GM23338 (cell line): ENCODE results near the gene CEP131. TPM values are rescaled to one million over a fixed set of nuclear protein-coding genes. Genes with fewer than 3 reads are reported as not detected.

ENCODE experiments used
- ATAC-seq: fragments of 200-7000 bp; cut with Tn5 transposase; 3 replicates; pipeline ENCODE4 v1.9.1; 2020
- DNase-seq: peaks from one replicate; pipeline ENCODE4 v3.0.0-alpha.2; 2015; ENCODE audit warnings: low spot score
- H2AFZ ChIP-seq: fragments of 200-600 bp; sonication (generic); 2 replicates; pipeline ENCODE4 v1.8.0; 2016; ENCODE audit warnings: antibody characterized with exemption, mild to moderate bottlenecking, moderate library complexity
- H3F3A ChIP-seq: fragments of 200-600 bp; sonication (generic); replicated peaks from 2 replicates; pipeline ENCODE4 v1.8.0; 2017; ENCODE audit warnings: antibody characterized with exemption, mixed run types, low read depth
- H3K27ac ChIP-seq: fragments of 200-600 bp; sonication (generic); 2 replicates; pipeline ENCODE4 v1.6.1; 2016; ENCODE audit warnings: low read depth
- H3K27me3 ChIP-seq: fragments of 200-600 bp; sonication (generic); 2 replicates; pipeline ENCODE4 v1.8.0; 2016; ENCODE audit warnings: mild to moderate bottlenecking, mixed run types, moderate library complexity; ENCODE audit not compliant: insufficient read depth
- H3K36me3 ChIP-seq: fragments of 200-600 bp; sonication (generic); 2 replicates; pipeline ENCODE4 v1.8.0; 2016; ENCODE audit warnings: mild to moderate bottlenecking; ENCODE audit not compliant: insufficient read depth
- H3K4me1 ChIP-seq: fragments of 200-600 bp; sonication (generic); 2 replicates; pipeline ENCODE4 v1.8.0; 2016; ENCODE audit warnings: mild to moderate bottlenecking, moderate library complexity; ENCODE audit not compliant: insufficient read depth
- H3K4me2 ChIP-seq: fragments of 200-600 bp; sonication (generic); 2 replicates; pipeline ENCODE4 v1.7.1; 2017; ENCODE audit warnings: mixed run types
- H3K4me3 ChIP-seq: fragments of 200-600 bp; sonication (generic); 2 replicates; pipeline ENCODE4 v1.6.1; 2016; ENCODE audit warnings: mixed run types
- H3K79me2 ChIP-seq: fragments of 200-600 bp; sonication (generic); replicated peaks from 2 replicates; pipeline ENCODE4 v1.8.0; 2017; ENCODE audit warnings: mild to moderate bottlenecking; ENCODE audit not compliant: insufficient read depth
- H3K9me2 ChIP-seq: fragments of 200-600 bp; sonication (generic); 2 replicates; pipeline ENCODE4 v1.8.0; 2017; ENCODE audit not compliant: insufficient read depth
- H4K20me1 ChIP-seq: fragments of 200-600 bp; sonication (generic); replicated peaks from 2 replicates; pipeline ENCODE4 v1.8.0; 2017; ENCODE audit warnings: mild to moderate bottlenecking; ENCODE audit not compliant: insufficient read depth
- H3K27ac Mint-ChIP-seq: 2 replicates; pipeline ENCODE4 v1.8.0; 2020; ENCODE audit warnings: inconsistent platforms, mild to moderate bottlenecking, moderate library complexity, mixed read lengths
- H3K27me3 Mint-ChIP-seq: 3 replicates; pipeline ENCODE4 v1.8.0; 2022; ENCODE audit warnings: low read depth, mild to moderate bottlenecking, moderate library complexity, mixed read lengths, inconsistent platforms; ENCODE audit not compliant: insufficient read depth, poor library complexity
- H3K36me3 Mint-ChIP-seq: 3 replicates; pipeline ENCODE4 v1.8.0; 2021; ENCODE audit warnings: low read depth, mild to moderate bottlenecking, inconsistent platforms, moderate library complexity, mixed read lengths
- H3K4me1 Mint-ChIP-seq: 3 replicates; pipeline ENCODE4 v1.8.0; 2020; ENCODE audit warnings: mild to moderate bottlenecking, inconsistent platforms, mixed read lengths
- H3K4me3 Mint-ChIP-seq: 3 replicates; pipeline ENCODE4 v1.8.0; 2021; ENCODE audit warnings: moderate library complexity, mild to moderate bottlenecking, inconsistent platforms, mixed read lengths
- H3K9me3 Mint-ChIP-seq: 3 replicates; pipeline ENCODE4 v1.8.0; 2020; ENCODE audit warnings: moderate library complexity, mild to moderate bottlenecking, inconsistent platforms, mixed read lengths
- EZH2 ChIP-seq: fragments of 200-600 bp; sonication (generic); IDR thresholded peaks from one replicate; pipeline ENCODE4 v1.8.0; 2017; ENCODE audit warnings: antibody characterized with exemption, mild to moderate bottlenecking, low read depth; ENCODE audit not compliant: unreplicated experiment
- JUNB ChIP-seq: IDR thresholded peaks from one replicate; pipeline ENCODE4 v1.6.1; 2016; ENCODE audit warnings: antibody characterized with exemption; ENCODE audit not compliant: unreplicated experiment
- NANOG ChIP-seq: IDR thresholded peaks from 2 replicates; pipeline ENCODE4 v1.6.1; 2016; ENCODE audit warnings: antibody characterized with exemption, borderline replicate concordance
- POLR2AphosphoS5 ChIP-seq: IDR thresholded peaks from 2 replicates; pipeline ENCODE4 v1.6.1; 2016; ENCODE audit warnings: antibody characterized with exemption, low read depth
- STAT1 ChIP-seq: IDR thresholded peaks from one replicate; pipeline ENCODE4 v1.6.1; 2016; ENCODE audit warnings: antibody characterized with exemption; ENCODE audit not compliant: unreplicated experiment
- ZNF114 ChIP-seq: fragments of 250-450 bp; sonication (Bioruptor Pico); IDR thresholded peaks from 2 replicates; pipeline ENCODE4 v1.5.0; 2020; ENCODE audit warnings: mild to moderate bottlenecking, moderate library complexity
- ZNF331 ChIP-seq: fragments of 250-450 bp; sonication (Bioruptor Pico); IDR thresholded peaks from 2 replicates; pipeline ENCODE4 v1.5.0; 2020; ENCODE audit warnings: low read depth, mild to moderate bottlenecking, moderate library complexity
- polyA plus RNA-seq: library from polyadenylated mRNA; unstranded; fragments of >200 nt; fragmentation: Nextera tagmentation; extraction: Ambion mirVana; gene quantifications from 2 replicates; pipeline ENCODE4 v1.2.1, GENCODE V29; 2016
- total RNA-seq: library from RNA; depleted of rRNA; stranded (reverse); fragments of >200 nt; shearing (Covaris generic); gene quantifications from 2 replicates; pipeline ENCODE4 v1.2.3, GENCODE V29; 2014
- TF ChIP-seq, protein P1 (sequence below): IDR thresholded peaks from 2 replicates; pipeline ENCODE4 v1.6.1; 2016; ENCODE audit warnings: antibody characterized with exemption
- TF ChIP-seq, protein P2 (sequence below): fragments of 250-450 bp; sonication (Bioruptor Pico); IDR thresholded peaks from 2 replicates; pipeline ENCODE4 v1.5.0; 2020; ENCODE audit warnings: mild to moderate bottlenecking, moderate library complexity

CEP131 gene
- total and polyA plus RNA-seq, 2 experiments from 2014 or later, result 26.8 to 35.5 TPM

DNA sequence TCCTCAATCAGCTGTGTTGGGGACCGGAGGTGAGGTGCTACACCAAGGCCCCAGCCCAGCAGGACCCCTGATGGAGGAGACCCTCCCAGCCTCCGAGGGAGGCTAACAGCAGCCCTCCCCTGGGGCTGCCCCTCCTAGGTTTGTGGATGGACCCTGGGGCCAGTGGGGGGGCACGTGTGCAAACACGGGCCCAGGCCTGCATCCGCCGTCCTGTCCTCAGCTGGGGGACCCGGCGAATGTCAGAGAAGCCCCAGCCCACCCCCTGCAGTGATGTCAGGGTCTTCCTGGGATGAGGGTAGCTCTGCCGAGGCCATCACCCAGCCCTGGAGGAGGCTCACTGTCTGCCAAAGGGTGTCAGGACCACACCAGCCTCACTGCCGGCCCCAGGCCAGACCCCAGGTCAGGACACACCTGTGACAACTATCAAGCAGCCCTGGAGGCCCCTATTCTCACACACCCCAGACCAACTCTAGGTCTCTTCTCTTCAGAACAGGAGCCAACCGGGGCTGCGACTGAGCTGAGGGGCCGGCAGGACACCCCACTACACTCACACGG is 26.7 kb downstream of the CEP131 start (continued):
- no peak for TF ChIP-seq EZH2
- TF ChIP-seq, protein P1, sequence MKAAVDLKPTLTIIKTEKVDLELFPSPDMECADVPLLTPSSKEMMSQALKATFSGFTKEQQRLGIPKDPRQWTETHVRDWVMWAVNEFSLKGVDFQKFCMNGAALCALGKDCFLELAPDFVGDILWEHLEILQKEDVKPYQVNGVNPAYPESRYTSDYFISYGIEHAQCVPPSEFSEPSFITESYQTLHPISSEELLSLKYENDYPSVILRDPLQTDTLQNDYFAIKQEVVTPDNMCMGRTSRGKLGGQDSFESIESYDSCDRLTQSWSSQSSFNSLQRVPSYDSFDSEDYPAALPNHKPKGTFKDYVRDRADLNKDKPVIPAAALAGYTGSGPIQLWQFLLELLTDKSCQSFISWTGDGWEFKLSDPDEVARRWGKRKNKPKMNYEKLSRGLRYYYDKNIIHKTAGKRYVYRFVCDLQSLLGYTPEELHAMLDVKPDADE, result no peak
- TF ChIP-seq NANOG, result no peak
- no peak for TF ChIP-seq JUNB

DNA sequence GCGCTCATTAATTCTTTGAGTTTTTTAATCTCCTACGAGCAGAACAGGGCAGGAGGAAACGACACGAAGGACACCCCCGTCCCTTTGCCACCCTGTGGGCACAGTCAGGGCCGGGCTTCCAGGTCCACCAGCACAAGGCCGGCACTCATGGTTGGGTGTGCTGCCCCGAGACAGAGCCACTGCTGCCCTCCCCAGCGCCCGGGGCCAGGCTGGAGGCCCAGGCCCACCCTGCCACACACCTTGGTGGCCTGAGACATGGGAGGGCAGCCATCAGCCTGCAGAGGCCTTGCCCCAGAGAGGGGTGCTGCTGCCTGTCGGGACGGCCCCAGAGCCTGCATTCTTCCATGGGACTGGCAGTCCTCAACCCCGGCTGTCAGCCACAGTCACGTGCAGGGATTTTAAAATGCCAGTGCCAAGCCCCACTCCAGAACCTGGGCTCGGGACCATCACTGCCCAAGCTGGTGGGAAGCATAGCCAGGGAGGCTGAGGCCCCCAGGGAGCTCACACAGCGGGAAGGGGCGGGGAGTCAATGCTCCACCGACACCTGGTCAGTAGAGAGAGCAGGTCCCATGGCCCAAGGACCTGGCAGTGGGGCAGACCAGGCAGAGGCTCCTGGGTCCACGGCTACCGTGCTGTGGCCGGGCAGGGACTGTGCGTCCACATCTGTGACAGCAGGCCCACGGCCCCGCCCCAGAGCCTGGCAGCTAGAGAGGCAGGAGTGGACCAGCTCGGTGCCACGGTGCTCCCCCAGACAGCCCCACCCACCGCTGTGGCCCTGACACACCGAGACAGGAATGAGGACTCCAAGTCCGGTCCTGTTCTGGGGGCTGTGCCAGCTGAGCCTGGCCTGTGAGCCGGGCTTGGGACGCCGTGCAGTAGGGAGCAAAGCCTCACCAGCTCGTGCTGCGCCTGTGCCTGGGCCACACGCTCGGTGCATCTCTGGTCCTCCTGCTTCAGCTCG is 27.5 kb downstream of the CEP131 start:
- H3K27me3 ChIP-seq, result no peaks in the 10 kb centered on the region
- 0 out of 3 replicates have a peak, but pooled peaks cover 5% of the 10 kb centered on the region for H3K36me3 Mint-ChIP-seq
- ATAC-seq (no peak), DNase-seq (no peak)
- peaks cover 2% of the 10 kb centered on the region for H3K27me3 Mint-ChIP-seq
- TF ChIP-seq ZNF114 (CRISPR knock-in tag) (no peak), STAT1 (no peak), NANOG (no peak), ZNF331 (CRISPR knock-in tag) (no peak), JUNB (no peak)
- no peak overlapping the region for H3K4me3 ChIP-seq
- no peak overlapping the region for H3K27ac ChIP-seq
- H3K79me2 ChIP-seq, result no peaks in the 10 kb centered on the region
- H3K27ac Mint-ChIP-seq, result no peak overlapping the region
- H3K9me2 ChIP-seq, result no peaks in the 10 kb centered on the region
- no peaks in the 10 kb centered on the region for H3K4me1 ChIP-seq
- H3K4me2 ChIP-seq, result no peak overlapping the region
- no peaks in the 10 kb centered on the region for H3F3A ChIP-seq
- H3K4me1 Mint-ChIP-seq, result no peaks in the 10 kb centered on the region
- no peak overlapping the region for H3K4me3 Mint-ChIP-seq
- H2AFZ ChIP-seq, result no peak overlapping the region
- no peaks in the 10 kb centered on the region for H4K20me1 ChIP-seq
- no peaks in the 10 kb centered on the region for H3K9me3 Mint-ChIP-seq
- H3K36me3 ChIP-seq, result no peaks in the 10 kb centered on the region; the same call in 1 of the 2 replicates

DNA sequence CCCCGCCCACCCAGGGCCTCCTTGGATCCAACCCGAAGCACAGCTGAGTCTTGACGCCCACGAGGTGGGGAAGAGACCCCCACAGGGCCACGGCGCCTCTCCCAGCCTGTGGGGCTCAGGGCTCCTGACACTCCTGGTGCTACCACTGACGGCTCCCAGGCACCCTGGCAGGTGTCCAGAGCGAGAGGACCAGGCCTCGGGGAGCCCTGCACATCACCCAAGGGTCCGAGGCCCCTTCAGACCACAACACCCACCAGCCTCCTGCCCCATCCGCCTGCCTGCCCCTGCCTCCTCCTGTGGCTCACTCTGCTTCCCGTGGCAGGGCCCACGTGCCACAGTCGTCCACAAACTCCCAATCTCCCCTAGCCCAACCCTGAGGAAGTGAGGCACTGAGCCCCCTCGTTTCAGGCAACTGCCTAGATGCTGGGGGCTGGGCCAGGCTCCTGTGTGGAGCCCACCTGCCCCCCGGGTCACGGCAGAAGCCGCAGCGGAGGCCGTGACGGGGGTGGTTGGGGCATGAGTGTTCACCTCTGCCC is 28.5 kb downstream of the CEP131 start:
- H3K4me3 Mint-ChIP-seq, result no peak overlapping the region
- H3K4me1 Mint-ChIP-seq, result no peaks in the 10 kb centered on the region

More for the DNA sequence above, 28.5 kb downstream of the CEP131 start:
- Histone ChIP-seq H3K9me2 (no peaks in the 10 kb centered on the region), H3K4me2 (no peak overlapping the region), H3K79me2 (no peaks in the 10 kb centered on the region), H3K4me3 (no peak overlapping the region), H3K27ac (no peak overlapping the region), H3K36me3 (no peaks in the 10 kb centered on the region; the same call in 1 of the 2 replicates), H3K4me1 (no peaks in the 10 kb centered on the region), H4K20me1 (no peaks in the 10 kb centered on the region), H3F3A (no peaks in the 10 kb centered on the region), H2AFZ (no peak overlapping the region), H3K27me3 (no peaks in the 10 kb centered on the region)
- 0 out of 3 replicates have a peak, but pooled peaks cover 6% of the 10 kb centered on the region for H3K36me3 Mint-ChIP-seq
- no peak for DNase-seq
- ATAC-seq, result no peak
- H3K27ac Mint-ChIP-seq, result no peak overlapping the region
- no peaks in the 10 kb centered on the region for H3K9me3 Mint-ChIP-seq
- TF ChIP-seq POLR2AphosphoS5 (no peak), JUNB (no peak)
- TF ChIP-seq, protein P2, sequence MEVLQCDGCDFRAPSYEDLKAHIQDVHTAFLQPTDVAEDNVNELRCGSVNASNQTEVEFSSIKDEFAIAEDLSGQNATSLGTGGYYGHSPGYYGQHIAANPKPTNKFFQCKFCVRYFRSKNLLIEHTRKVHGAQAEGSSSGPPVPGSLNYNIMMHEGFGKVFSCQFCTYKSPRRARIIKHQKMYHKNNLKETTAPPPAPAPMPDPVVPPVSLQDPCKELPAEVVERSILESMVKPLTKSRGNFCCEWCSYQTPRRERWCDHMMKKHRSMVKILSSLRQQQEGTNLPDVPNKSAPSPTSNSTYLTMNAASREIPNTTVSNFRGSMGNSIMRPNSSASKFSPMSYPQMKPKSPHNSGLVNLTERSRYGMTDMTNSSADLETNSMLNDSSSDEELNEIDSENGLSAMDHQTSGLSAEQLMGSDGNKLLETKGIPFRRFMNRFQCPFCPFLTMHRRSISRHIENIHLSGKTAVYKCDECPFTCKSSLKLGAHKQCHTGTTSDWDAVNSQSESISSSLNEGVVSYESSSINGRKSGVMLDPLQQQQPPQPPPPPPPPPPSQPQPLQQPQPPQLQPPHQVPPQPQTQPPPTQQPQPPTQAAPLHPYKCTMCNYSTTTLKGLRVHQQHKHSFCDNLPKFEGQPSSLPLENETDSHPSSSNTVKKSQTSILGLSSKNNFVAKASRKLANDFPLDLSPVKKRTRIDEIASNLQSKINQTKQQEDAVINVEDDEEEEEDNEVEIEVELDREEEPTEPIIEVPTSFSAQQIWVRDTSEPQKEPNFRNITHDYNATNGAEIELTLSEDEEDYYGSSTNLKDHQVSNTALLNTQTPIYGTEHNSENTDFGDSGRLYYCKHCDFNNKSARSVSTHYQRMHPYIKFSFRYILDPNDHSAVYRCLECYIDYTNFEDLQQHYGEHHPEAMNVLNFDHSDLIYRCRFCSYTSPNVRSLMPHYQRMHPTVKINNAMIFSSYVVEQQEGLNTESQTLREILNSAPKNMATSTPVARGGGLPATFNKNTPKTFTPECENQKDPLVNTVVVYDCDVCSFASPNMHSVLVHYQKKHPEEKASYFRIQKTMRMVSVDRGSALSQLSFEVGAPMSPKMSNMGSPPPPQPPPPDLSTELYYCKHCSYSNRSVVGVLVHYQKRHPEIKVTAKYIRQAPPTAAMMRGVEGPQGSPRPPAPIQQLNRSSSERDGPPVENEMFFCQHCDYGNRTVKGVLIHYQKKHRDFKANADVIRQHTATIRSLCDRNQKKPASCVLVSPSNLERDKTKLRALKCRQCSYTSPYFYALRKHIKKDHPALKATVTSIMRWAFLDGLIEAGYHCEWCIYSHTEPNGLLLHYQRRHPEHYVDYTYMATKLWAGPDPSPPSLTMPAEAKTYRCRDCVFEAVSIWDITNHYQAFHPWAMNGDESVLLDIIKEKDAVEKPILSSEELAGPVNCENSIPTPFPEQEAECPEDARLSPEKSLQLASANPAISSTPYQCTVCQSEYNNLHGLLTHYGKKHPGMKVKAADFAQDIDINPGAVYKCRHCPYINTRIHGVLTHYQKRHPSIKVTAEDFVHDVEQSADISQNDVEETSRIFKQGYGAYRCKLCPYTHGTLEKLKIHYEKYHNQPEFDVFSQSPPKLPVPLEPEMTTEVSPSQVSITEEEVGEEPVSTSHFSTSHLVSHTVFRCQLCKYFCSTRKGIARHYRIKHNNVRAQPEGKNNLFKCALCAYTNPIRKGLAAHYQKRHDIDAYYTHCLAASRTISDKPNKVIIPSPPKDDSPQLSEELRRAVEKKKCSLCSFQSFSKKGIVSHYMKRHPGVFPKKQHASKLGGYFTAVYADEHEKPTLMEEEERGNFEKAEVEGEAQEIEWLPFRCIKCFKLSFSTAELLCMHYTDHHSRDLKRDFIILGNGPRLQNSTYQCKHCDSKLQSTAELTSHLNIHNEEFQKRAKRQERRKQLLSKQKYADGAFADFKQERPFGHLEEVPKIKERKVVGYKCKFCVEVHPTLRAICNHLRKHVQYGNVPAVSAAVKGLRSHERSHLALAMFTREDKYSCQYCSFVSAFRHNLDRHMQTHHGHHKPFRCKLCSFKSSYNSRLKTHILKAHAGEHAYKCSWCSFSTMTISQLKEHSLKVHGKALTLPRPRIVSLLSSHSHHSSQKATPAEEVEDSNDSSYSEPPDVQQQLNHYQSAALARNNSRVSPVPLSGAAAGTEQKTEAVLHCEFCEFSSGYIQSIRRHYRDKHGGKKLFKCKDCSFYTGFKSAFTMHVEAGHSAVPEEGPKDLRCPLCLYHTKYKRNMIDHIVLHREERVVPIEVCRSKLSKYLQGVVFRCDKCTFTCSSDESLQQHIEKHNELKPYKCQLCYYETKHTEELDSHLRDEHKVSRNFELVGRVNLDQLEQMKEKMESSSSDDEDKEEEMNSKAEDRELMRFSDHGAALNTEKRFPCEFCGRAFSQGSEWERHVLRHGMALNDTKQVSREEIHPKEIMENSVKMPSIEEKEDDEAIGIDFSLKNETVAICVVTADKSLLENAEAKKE, result no peak
- H3K27me3 Mint-ChIP-seq, result peaks cover 2% of the 10 kb centered on the region
